ENCODE measurements around the gene ANP32A.
A peak's percentile ranks its signal among the peaks of the same experiment; 100 is the strongest.

The ANP32A gene

GRCh38 chr15:68834346-68834745 is 13.7 kb upstream of the ANP32A start:
- H2AFZ ChIP-seq (ENCODE audit: low read depth, low read length): no peak overlapping the region
- H3K36me3 ChIP-seq (ENCODE audit: insufficient read depth, low read length): no peaks in the 10 kb centered on the region
- no peaks in the 10 kb centered on the region for H3K27me3 ChIP-seq (ENCODE audit: insufficient read depth, low read length)
- no peaks in the 10 kb centered on the region for H3K4me1 ChIP-seq (ENCODE audit: insufficient read depth, low read length)
- no peak overlapping the region for H3K4me3 ChIP-seq (ENCODE audit: low read length)
- peaks cover 3% of the 10 kb centered on the region for H3K9me3 ChIP-seq (ENCODE audit: low read length)

- Histone ChIP-seq H3K27me3 (ENCODE audit: insufficient read depth, low read length) (no peaks in the 10 kb centered on the region), H2AFZ (ENCODE audit: low read depth, low read length) (no peak overlapping the region), H3K4me1 (ENCODE audit: insufficient read depth, low read length) (no peaks in the 10 kb centered on the region), H3K36me3 (ENCODE audit: insufficient read depth, low read length) (no peaks in the 10 kb centered on the region), H3K9me3 (ENCODE audit: low read length) (peaks cover 3% of the 10 kb centered on the region), H3K4me3 (ENCODE audit: low read length) (no peak overlapping the region)
Measured at GRCh38 chr15:68833700-68834331, 13.1 kb upstream of the ANP32A start.

GRCh38 chr15:68830141-68830785 is 9.6 kb upstream of the ANP32A start:
- no peaks in the 10 kb centered on the region for H3K4me1 ChIP-seq (ENCODE audit: insufficient read depth, low read length)
- H3K4me3 ChIP-seq (ENCODE audit: low read length): no peak overlapping the region
- no peaks in the 10 kb centered on the region for H3K36me3 ChIP-seq (ENCODE audit: insufficient read depth, low read length)
- H2AFZ ChIP-seq (ENCODE audit: low read depth, low read length): no peak overlapping the region
- peaks cover 3% of the 10 kb centered on the region for H3K9me3 ChIP-seq (ENCODE audit: low read length)
- H3K27me3 ChIP-seq (ENCODE audit: insufficient read depth, low read length): no peaks in the 10 kb centered on the region

- Histone ChIP-seq H3K4me1 (ENCODE audit: insufficient read depth, low read length) (no peaks in the 10 kb centered on the region), H3K27me3 (ENCODE audit: insufficient read depth, low read length) (no peaks in the 10 kb centered on the region), H3K4me3 (ENCODE audit: low read length) (no peak overlapping the region), H3K36me3 (ENCODE audit: insufficient read depth, low read length) (no peaks in the 10 kb centered on the region), H2AFZ (ENCODE audit: low read depth, low read length) (no peak overlapping the region), H3K9me3 (ENCODE audit: low read length) (no peaks in the 10 kb centered on the region)
Measured at GRCh38 chr15:68829068-68829467, 8.4 kb upstream of the ANP32A start.

- H3K9me3 ChIP-seq (ENCODE audit: low read length): no peaks in the 10 kb centered on the region
- H3K4me1 ChIP-seq (ENCODE audit: insufficient read depth, low read length): peaks cover 19% of the 10 kb centered on the region
- H3K36me3 ChIP-seq (ENCODE audit: insufficient read depth, low read length): no peaks in the 10 kb centered on the region
- no peak overlapping the region for H3K4me3 ChIP-seq (ENCODE audit: low read length)
- H3K27me3 ChIP-seq (ENCODE audit: insufficient read depth, low read length): no peaks in the 10 kb centered on the region
- no peak overlapping the region for H2AFZ ChIP-seq (ENCODE audit: low read depth, low read length)
Measured at GRCh38 chr15:68823561-68823960, 2.9 kb upstream of the ANP32A start.

- H2AFZ ChIP-seq (ENCODE audit: low read depth, low read length): no peak overlapping the region
- H3K27me3 ChIP-seq (ENCODE audit: insufficient read depth, low read length): no peaks in the 10 kb centered on the region
- H3K9me3 ChIP-seq (ENCODE audit: low read length): no peaks in the 10 kb centered on the region
- no peaks in the 10 kb centered on the region for H3K36me3 ChIP-seq (ENCODE audit: insufficient read depth, low read length)
- H3K4me3 ChIP-seq (ENCODE audit: low read length): peak overlapping the region; percentile 69
- H3K4me1 ChIP-seq (ENCODE audit: insufficient read depth, low read length): peaks cover 19% of the 10 kb centered on the region
Measured at GRCh38 chr15:68822818-68823217, 2.1 kb upstream of the ANP32A start.

GRCh38 chr15:68821841-68822381 is 1.2 kb upstream of the ANP32A start:
- Histone ChIP-seq H3K4me1 (ENCODE audit: insufficient read depth, low read length) (peaks cover 19% of the 10 kb centered on the region), H3K9me3 (ENCODE audit: low read length) (no peaks in the 10 kb centered on the region), H3K27me3 (ENCODE audit: insufficient read depth, low read length) (no peaks in the 10 kb centered on the region), H2AFZ (ENCODE audit: low read depth, low read length) (no peak overlapping the region), H3K36me3 (ENCODE audit: insufficient read depth, low read length) (no peaks in the 10 kb centered on the region), H3K4me3 (ENCODE audit: low read length) (peak overlapping the region; percentile 69)

- Histone ChIP-seq H3K4me3 (ENCODE audit: low read length) (peak overlapping the region; percentile 69), H3K9me3 (ENCODE audit: low read length) (no peaks in the 10 kb centered on the region), H3K4me1 (ENCODE audit: insufficient read depth, low read length) (peaks cover 25% of the 10 kb centered on the region), H2AFZ (ENCODE audit: low read depth, low read length) (no peak overlapping the region), H3K36me3 (ENCODE audit: insufficient read depth, low read length) (no peaks in the 10 kb centered on the region), H3K27me3 (ENCODE audit: insufficient read depth, low read length) (no peaks in the 10 kb centered on the region)
Measured at GRCh38 chr15:68821190-68821840, 620 bp upstream of the ANP32A start.

- Histone ChIP-seq H2AFZ (ENCODE audit: low read depth, low read length) (no peak overlapping the region), H3K4me1 (ENCODE audit: insufficient read depth, low read length) (peaks cover 35% of the 10 kb centered on the region), H3K36me3 (ENCODE audit: insufficient read depth, low read length) (peaks cover 3% of the 10 kb centered on the region), H3K4me3 (ENCODE audit: low read length) (peak overlapping the region; percentile 69), H3K27me3 (ENCODE audit: insufficient read depth, low read length) (no peaks in the 10 kb centered on the region), H3K9me3 (ENCODE audit: low read length) (no peaks in the 10 kb centered on the region)
Measured at GRCh38 chr15:68819495-68820294, 1.0 kb downstream of the ANP32A start.

- peaks cover 35% of the 10 kb centered on the region for H3K4me1 ChIP-seq (ENCODE audit: insufficient read depth, low read length)
- no peaks in the 10 kb centered on the region for H3K9me3 ChIP-seq (ENCODE audit: low read length)
- no peak overlapping the region for H2AFZ ChIP-seq (ENCODE audit: low read depth, low read length)
- peaks cover 3% of the 10 kb centered on the region for H3K36me3 ChIP-seq (ENCODE audit: insufficient read depth, low read length)
- no peaks in the 10 kb centered on the region for H3K27me3 ChIP-seq (ENCODE audit: insufficient read depth, low read length)
- peak overlapping the region; percentile 69 for H3K4me3 ChIP-seq (ENCODE audit: low read length)
Measured at GRCh38 chr15:68818769-68819494, 1.8 kb downstream of the ANP32A start.

GRCh38 chr15:68818066-68818768 is 2.5 kb downstream of the ANP32A start:
- H3K4me3 ChIP-seq (ENCODE audit: low read length): peak overlapping the region; percentile 69
- H2AFZ ChIP-seq (ENCODE audit: low read depth, low read length): peak overlapping the region; percentile 22
- H3K27me3 ChIP-seq (ENCODE audit: insufficient read depth, low read length): no peaks in the 10 kb centered on the region
- peaks cover 36% of the 10 kb centered on the region for H3K4me1 ChIP-seq (ENCODE audit: insufficient read depth, low read length)
- peaks cover 3% of the 10 kb centered on the region for H3K36me3 ChIP-seq (ENCODE audit: insufficient read depth, low read length)
- no peaks in the 10 kb centered on the region for H3K9me3 ChIP-seq (ENCODE audit: low read length)

Measured in neuron (in vitro differentiated cells).